Body of pancreas (tissue), 4 donors: ENCODE results near the gene SLC12A6.

ENCODE experiments used
- CTCF ChIP-seq, 7 experiments: fragments of 450-650 bp in 4 of 7; fragments of 200-600 bp in 3 of 7; sonication (generic) in 3 of 7; IDR thresholded peaks; one replicate each; pipeline ENCODE4 v1.5.1; 2016 to 2019; ENCODE audit warnings: antibody characterized with exemption in 7 of 7
- POLR2A ChIP-seq, 3 donors: fragments of 450-650 bp; IDR thresholded peaks; one replicate each; pipeline ENCODE4 v1.6.1; 2016; ENCODE audit warnings: antibody characterized with exemption in 3 of 3, mild to moderate bottlenecking in 2 of 3

GRCh38 chr15:34216527-34217270 is 120.9 kb downstream of the SLC12A6 start:
- no peak for TF ChIP-seq CTCF (IDR thresholded peaks at IDR 0.05)
- TF ChIP-seq POLR2A (IDR thresholded peaks at IDR 0.05): no peak
